GM21367 (cell line): Measurements from ENCODE around the gene TFG.

Experiments used
- ATAC-seq: cut with Tn5 transposase; IDR thresholded peaks from one replicate; pipeline ENCODE4 v1.9.1; 2021; ENCODE audit not compliant: unreplicated experiment

Gene TFG

DNA sequence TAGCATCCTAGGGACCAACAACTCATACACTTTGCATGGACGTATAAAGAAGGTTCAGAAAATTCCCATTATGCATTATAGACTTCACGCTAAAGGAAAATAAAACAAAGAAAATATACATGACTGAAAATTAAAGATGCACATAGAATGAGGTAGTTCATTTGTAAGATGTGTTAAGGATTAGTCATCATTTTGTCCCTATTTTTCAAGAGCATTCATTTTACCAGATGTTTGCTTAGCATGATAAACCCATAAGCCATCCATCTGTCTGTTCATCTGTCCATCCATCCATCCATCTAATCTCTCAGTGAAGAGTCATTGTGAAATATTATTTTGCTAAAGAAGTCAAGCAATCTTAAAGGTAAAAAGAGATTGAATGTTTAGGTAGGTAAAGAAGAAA lies 80.3 kb downstream of the TFG start:
- ATAC-seq: no peak

DNA sequence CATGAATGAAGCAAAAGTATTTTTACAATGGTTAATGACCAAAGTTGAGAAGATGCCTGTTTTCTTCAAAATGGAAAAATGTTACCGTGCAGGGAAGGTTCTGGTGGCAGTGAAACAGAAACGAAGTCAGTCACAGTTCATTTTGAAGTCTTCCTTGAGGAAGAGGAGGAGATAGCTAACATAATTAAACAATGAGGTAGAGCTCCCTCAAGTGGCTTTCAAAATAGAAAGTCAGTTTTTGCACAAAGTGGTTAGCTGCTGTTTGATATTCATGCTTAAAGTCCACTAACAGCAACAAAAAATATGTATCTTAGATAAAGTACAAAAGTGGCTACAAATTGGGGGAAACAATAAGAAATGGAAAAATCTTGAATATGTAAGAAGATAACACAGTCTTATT lies 87.3 kb downstream of the TFG start:
- peak; percentile 55 for ATAC-seq

DNA sequence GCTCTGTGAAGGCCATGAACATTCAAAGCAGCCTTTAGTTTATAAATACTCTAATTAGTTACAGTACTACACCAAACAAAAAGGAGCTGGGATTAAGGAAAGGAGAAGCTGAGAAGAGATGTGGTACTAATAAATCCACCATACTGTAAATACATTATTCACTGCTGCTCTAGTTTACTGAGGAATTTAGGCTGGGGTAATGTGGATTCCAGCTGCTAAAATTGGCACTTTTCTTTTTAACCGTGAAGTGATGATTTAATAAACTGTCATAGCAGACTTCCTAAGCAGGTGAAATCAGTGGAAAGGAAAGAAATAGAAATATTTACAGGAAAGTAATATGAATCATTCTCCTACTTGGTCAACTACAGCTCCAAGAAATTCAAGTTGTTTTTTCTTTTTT lies 88.7 kb downstream of the TFG start:
- ATAC-seq: no peak
